ENCODE results near the gene SLC7A7.
"Not testable (repeated sequence)": the region's sequence is repeated elsewhere in the genome, so short reads cannot be mapped to it uniquely, and the experiment has no call there.

GRCh38 chr14:22793550-22793949, 21.7 kb downstream of the SLC7A7 start:
- TF ChIP-seq RAD51 (IDR thresholded peaks at IDR 0.05; ENCODE audit: borderline replicate concordance); TRIM24 (CRISPR knock-in tag; IDR thresholded peaks at IDR 0.05); FOXA1 (IDR thresholded peaks at IDR 0.05); FOXA1 (CRISPR knock-in tag; IDR thresholded peaks at IDR 0.05); ZKSCAN8 (CRISPR knock-in tag; IDR thresholded peaks at IDR 0.05; ENCODE audit: borderline replicate concordance); GLMP (CRISPR knock-in tag; IDR thresholded peaks at IDR 0.05; ENCODE audit: borderline replicate concordance); HMGA1 (CRISPR knock-in tag; conservative IDR thresholded peaks at IDR 0.05); NR2C2 (CRISPR knock-in tag; IDR thresholded peaks at IDR 0.05; ENCODE audit: borderline replicate concordance); PHF20 (CRISPR knock-in tag; IDR thresholded peaks at IDR 0.05): not testable (repeated sequence)
- TF ChIP-seq, protein P1, sequence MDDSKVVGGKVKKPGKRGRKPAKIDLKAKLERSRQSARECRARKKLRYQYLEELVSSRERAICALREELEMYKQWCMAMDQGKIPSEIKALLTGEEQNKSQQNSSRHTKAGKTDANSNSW (CRISPR knock-in tag; IDR thresholded peaks at IDR 0.05; ENCODE audit: borderline replicate concordance) = not testable (repeated sequence)

Measured in HepG2 (cell line).